Small intestine (tissue), 7 donors: ENCODE measurements around the gene SLC35E1. TPM values are rescaled to one million over a fixed set of nuclear protein-coding genes. Genes with fewer than 3 reads are reported as not detected.
A peak's percentile ranks its signal among the peaks of the same experiment; 100 is the strongest.
"Not testable (repeated sequence)": the region's sequence is repeated elsewhere in the genome, so short reads cannot be mapped to it uniquely, and the experiment has no call there.

Experiments used
- DNase-seq, 2 donors: peaks; one replicate each; pipeline versions ENCODE4 v3.0.0 to v3.0.0-alpha.2; 2013
- FAIRE-seq: peaks from 2 replicates; lab custom pipeline; 2012; peaks lifted over from hg19 to GRCh38; lab: Jason Lieb, UNC
- H3K27ac ChIP-seq, 3 donors: one replicate each; pipeline ENCODE4 v1.5.1; 2013; ENCODE audit warnings: low read length in 2 of 3, mild to moderate bottlenecking in 2 of 3, control low read depth in 1 of 3, inconsistent platforms in 1 of 3, low read depth in 1 of 3, moderate library complexity in 1 of 3
- H3K27me3 ChIP-seq, 3 donors: one replicate each; pipeline ENCODE4 v1.6.1; 2013; ENCODE audit warnings: low read length in 3 of 3, inconsistent platforms in 1 of 3; ENCODE audit not compliant: control insufficient read depth in 3 of 3, insufficient read depth in 3 of 3
- H3K36me3 ChIP-seq, 3 donors: one replicate each; pipeline ENCODE4 v1.6.1; 2013; ENCODE audit warnings: low read length in 3 of 3, inconsistent platforms in 1 of 3, low read depth in 1 of 3, mild to moderate bottlenecking in 1 of 3, moderate library complexity in 1 of 3; ENCODE audit not compliant: control insufficient read depth in 3 of 3, insufficient read depth in 2 of 3
- H3K4me1 ChIP-seq, 3 donors: one replicate each; pipeline ENCODE4 v1.6.1; 2013; ENCODE audit warnings: low read length in 2 of 3, inconsistent platforms in 1 of 3, low read depth in 1 of 3, mild to moderate bottlenecking in 1 of 3, moderate library complexity in 1 of 3; ENCODE audit not compliant: control insufficient read depth in 3 of 3, insufficient read depth in 2 of 3
- H3K4me3 ChIP-seq, 3 donors: one replicate each; pipeline ENCODE4 v1.5.1; 2013; ENCODE audit warnings: low read length in 3 of 3, control low read depth in 1 of 3, inconsistent platforms in 1 of 3, low read depth in 1 of 3, mild to moderate bottlenecking in 1 of 3, moderate library complexity in 1 of 3
- H3K9me3 ChIP-seq, 2 donors: one replicate each; pipeline ENCODE4 v1.6.1; 2013; ENCODE audit warnings: low read depth in 1 of 2, low read length in 1 of 2; ENCODE audit not compliant: control insufficient read depth in 2 of 2, insufficient read depth in 1 of 2
- WGBS, 3 donors: extraction: QIAGEN DNeasy Blood & Tissue Kit; methylation state at CpG; one replicate each; pipeline ENCODE4 v1.1.7; 2013; 5-methylcytosine and 5-hydroxymethylcytosine counted together
- polyA plus RNA-seq, 4 donors: library from polyadenylated mRNA; stranded (reverse) in 3 of 4; unstranded in 1 of 4; fragments of 200-250 nt in 3 of 4; fragments of 120-200 nt in 1 of 4; gene quantifications; one replicate each; pipeline versions ENCODE4 v1.2.1 to v1.2.3, GENCODE V29; 2013
- donor health status: healthy with polysubstance abuse.
- donor health status: control.
- donor health status: control.
- donor health status: Bipolar disorder and iron deficiency.
- donor health status: healthy.

SLC35E1 gene
- polyA plus RNA-seq, 4 donors: 14.5 to 34.3 (median 18.7) TPM

GRCh38 chr19:16544473-16545231 is 27.6 kb downstream of the SLC35E1 start:
- H3K27ac ChIP-seq: no peak overlapping the region
- WGBS, 3 donors: 84 to 90% (median 85%) methylated on average over 11 of the region's 11 CpGs

GRCh38 chr19:16543734-16544133 is 28.5 kb downstream of the SLC35E1 start:
- DNase-seq, FAIRE-seq, H3K27me3 ChIP-seq, H3K27ac ChIP-seq, H3K9me3 ChIP-seq: not testable (repeated sequence)
- peak overlapping the region in 1 of 3 donors; percentile 93 for H3K4me3 ChIP-seq
- 69 to 80% (median 73%) methylated on average over 6 of the region's 6 CpGs for WGBS, 3 donors
- H3K4me1 ChIP-seq: peaks cover 0 to 11% (median 3%) of the 10 kb centered on the region in 3 donors
- peaks cover 0 to 20% (median 0%) of the 10 kb centered on the region in 3 donors for H3K36me3 ChIP-seq

More at GRCh38 chr19:16544473-16545231, 27.6 kb downstream of the SLC35E1 start:
- FAIRE-seq (no peak), DNase-seq (no peak)
- no peaks in the 10 kb centered on the region for H3K9me3 ChIP-seq
- H3K36me3 ChIP-seq: peaks cover 0 to 14% (median 0%) of the 10 kb centered on the region in 3 donors
- H3K4me3 ChIP-seq: no peak overlapping the region
- no peaks in the 10 kb centered on the region for H3K27me3 ChIP-seq
- peaks cover 0 to 10% (median 3%) of the 10 kb centered on the region in 3 donors for H3K4me1 ChIP-seq

- DNase-seq (peak in 1 of 2 donors; percentile 9), FAIRE-seq (no peak)
- H3K4me1 ChIP-seq: peaks cover 0 to 11% (median 3%) of the 10 kb centered on the region in 3 donors
- H3K4me3 ChIP-seq: peak overlapping the region; percentile 90 to 93 (median 93)
- no peaks in the 10 kb centered on the region for H3K27me3 ChIP-seq
- H3K9me3 ChIP-seq: no peaks in the 10 kb centered on the region
- WGBS, 3 donors: 2 to 3% (median 2%) methylated on average over 15 of the region's 15 CpGs
- H3K27ac ChIP-seq: peak overlapping the region; percentile 33 to 93 (median 83)
- peaks cover 0 to 25% (median 0%) of the 10 kb centered on the region in 3 donors for H3K36me3 ChIP-seq
Measured at GRCh38 chr19:16542910-16543472, 29.2 kb downstream of the SLC35E1 start.

GRCh38 chr19:16542045-16542909 is 29.9 kb downstream of the SLC35E1 start, which contains the start of gene CHERP:
CHERP (minus strand) TSS chr19:16542437; CDS start chr19:16542378, 59 bp downstream.
- no peaks in the 10 kb centered on the region for H3K9me3 ChIP-seq
- H3K27ac ChIP-seq: peak within 1 kb of the TSS; percentile 33 to 93 (median 83)
- peaks cover 0 to 11% (median 3%) of the 10 kb centered on the region in 3 donors for H3K4me1 ChIP-seq
- FAIRE-seq (no peak), DNase-seq (peak; percentile 95 to 98)
- WGBS, 3 donors: 0% methylated on average over 84 to 108 of the region's 108 CpGs
- H3K36me3 ChIP-seq: peaks cover 0 to 32% (median 2%) of the 10 kb centered on the region in 3 donors
- H3K4me3 ChIP-seq: peak within 1 kb of the TSS; percentile 90 to 93 (median 93)
- H3K27me3 ChIP-seq: no peaks in the 10 kb centered on the region

- Histone ChIP-seq H3K36me3 (peaks cover 0 to 38% (median 3%) of the 10 kb centered on the region in 3 donors), H3K9me3 (no peaks in the 10 kb centered on the region), H3K4me3 (peak overlapping the region; percentile 90 to 93 (median 93)), H3K27ac (peak overlapping the region in 2 of 3 donors; percentile 2 to 83), H3K4me1 (peaks cover 0 to 11% (median 3%) of the 10 kb centered on the region in 3 donors), H3K27me3 (no peaks in the 10 kb centered on the region)
- 1% methylated on average over 29 of the region's 29 CpGs for WGBS, 3 donors
- DNase-seq (no peak), FAIRE-seq (no peak)
Measured at GRCh38 chr19:16541526-16542044, 30.6 kb downstream of the SLC35E1 start.

- FAIRE-seq: no peak
- H3K27ac ChIP-seq: no peak overlapping the region
- peak overlapping the region in 2 of 3 donors; percentile 90 to 93 for H3K4me3 ChIP-seq
- H3K4me1 ChIP-seq: peaks cover 0 to 11% (median 3%) of the 10 kb centered on the region in 3 donors
- peaks cover 0 to 45% (median 5%) of the 10 kb centered on the region in 3 donors for H3K36me3 ChIP-seq
- H3K9me3 ChIP-seq: no peaks in the 10 kb centered on the region
- 65 to 80% (median 71%) methylated on average over 12 of the region's 12 CpGs for WGBS, 3 donors
- DNase-seq: no peak
- no peaks in the 10 kb centered on the region for H3K27me3 ChIP-seq
Measured at GRCh38 chr19:16540948-16541347, 31.3 kb downstream of the SLC35E1 start.

GRCh38 chr19:16537111-16537510 is 35.1 kb downstream of the SLC35E1 start:
- Histone ChIP-seq H3K9me3 (no peaks in the 10 kb centered on the region), H3K27ac (no peak overlapping the region), H3K4me1 (peaks cover 0 to 9% (median 3%) of the 10 kb centered on the region in 3 donors), H3K36me3 (peaks cover 9 to 82% (median 13%) of the 10 kb centered on the region in 3 donors), H3K27me3 (no peaks in the 10 kb centered on the region), H3K4me3 (no peak overlapping the region)
- 93 to 94% (median 94%) methylated on average over 13 of the region's 13 CpGs for WGBS, 3 donors
- FAIRE-seq: no peak
- DNase-seq: no peak
